Measurements from ENCODE around the gene LRRC3B. TPM values are rescaled to one million over a fixed set of nuclear protein-coding genes. Genes with fewer than 3 reads are reported as not detected.

Gene LRRC3B
- total and polyA plus RNA-seq, 2 donors (not counting 1 experiment from before 2014, with no cell fraction given), result not detected

- Histone ChIP-seq H3K79me2 (ENCODE audit: control insufficient read depth, insufficient read depth, low read length) (no peaks in the 10 kb centered on the region), H3K27me3 (replicated peaks in 1 of 4; ENCODE audit: control extremely low read depth in 1 of 4, control insufficient read depth in 3 of 4, insufficient read depth in 4 of 4, low read length in 3 of 4) (no peaks in the 10 kb centered on the region), H3K4me2 (replicated peaks; ENCODE audit: low read depth, low read length, poor library complexity, severe bottlenecking) (no peak overlapping the region), H3K4me1 (ENCODE audit: control insufficient read depth in 2 of 2, insufficient read depth in 2 of 2, low read length in 2 of 2) (no peaks in the 10 kb centered on the region), H3K27ac (ENCODE audit: low read length in 2 of 2) (no peak overlapping the region), H4K20me1 (ENCODE audit: control insufficient read depth, insufficient read depth, low read length, poor library complexity, severe bottlenecking) (no peaks in the 10 kb centered on the region), H3K36me3 (replicated peaks in 1 of 2; ENCODE audit: control extremely low read depth in 1 of 2, control insufficient read depth in 1 of 2, extremely low read depth in 1 of 2, insufficient read depth in 2 of 2, low read length in 1 of 2) (no peaks in the 10 kb centered on the region), H3K4me3 (ENCODE audit: control extremely low read depth in 1 of 5, extremely low read depth in 1 of 5, insufficient read depth in 1 of 5, low read depth in 2 of 5, low read length in 4 of 5) (no peak overlapping the region), H3K9ac (ENCODE audit: low read length) (no peak overlapping the region), H3K9me3 (ENCODE audit: control extremely low read depth in 1 of 3, control insufficient read depth in 2 of 3, insufficient read depth in 1 of 3, low read length in 2 of 3) (peaks cover 0 to 5% (median 0%) of the 10 kb centered on the region in 3 donors), H2AFZ (ENCODE audit: insufficient read depth, low read depth, low read length, poor library complexity, severe bottlenecking) (no peak overlapping the region)
- intact Hi-C loops (cut with micrococcal nuclease), result no loop called here
- H3K4me1 Mint-ChIP-seq, result no peaks in the 10 kb centered on the region
- no peaks in the 10 kb centered on the region for H3K27me3 Mint-ChIP-seq
- DNase-seq (no peak), ATAC-seq (ENCODE audit: low read depth) (no peak)
- no peak overlapping the region for H3K4me3 Mint-ChIP-seq
- TF ChIP-seq CTCF (IDR thresholded peaks at IDR 0.05), result no peak
- TF ChIP-seq EZH2 (IDR thresholded peaks at IDR 0.05; ENCODE audit: borderline replicate concordance, insufficient read depth, low read depth, low read length, poor library complexity, severe bottlenecking), result no peak
- H3K9me3 Mint-ChIP-seq (ENCODE audit: insufficient read depth), result peaks cover 2% of the 10 kb centered on the region
- no CpG with 5 or more reads among the region's 1 CpG for WGBS (ENCODE audit: insufficient coverage)
- ChIA-PET POLR2A (no interaction called here), CTCF (no interaction called here)
- H3K27ac Mint-ChIP-seq, result no peak overlapping the region
These were observed 59.8 kb downstream of the LRRC3B start for GRCh38 chr3:26682406-26682805.

- CTCF ChIA-PET, result no interaction called here
- TF ChIP-seq CTCF (IDR thresholded peaks at IDR 0.05) (no peak), EZH2 (IDR thresholded peaks at IDR 0.05; ENCODE audit: borderline replicate concordance, insufficient read depth, low read depth, low read length, poor library complexity, severe bottlenecking) (no peak)
- POLR2A ChIA-PET, result no interaction called here
- H3K4me1 ChIP-seq (ENCODE audit: control insufficient read depth in 2 of 2, insufficient read depth in 2 of 2, low read length in 2 of 2), result no peaks in the 10 kb centered on the region
- H3K79me2 ChIP-seq (ENCODE audit: control insufficient read depth, insufficient read depth, low read length), result no peaks in the 10 kb centered on the region
- Mint-ChIP-seq H3K4me1 (no peaks in the 10 kb centered on the region), H3K9me3 (ENCODE audit: insufficient read depth) (peaks cover 2% of the 10 kb centered on the region), H3K27ac (no peak overlapping the region), H3K4me3 (no peak overlapping the region), H3K27me3 (no peaks in the 10 kb centered on the region)
- H3K36me3 ChIP-seq (replicated peaks in 1 of 2; ENCODE audit: control extremely low read depth in 1 of 2, control insufficient read depth in 1 of 2, extremely low read depth in 1 of 2, insufficient read depth in 2 of 2, low read length in 1 of 2), result no peaks in the 10 kb centered on the region
- no peak for DNase-seq
- H3K4me2 ChIP-seq (replicated peaks; ENCODE audit: low read depth, low read length, poor library complexity, severe bottlenecking), result no peak overlapping the region
- no peak overlapping the region for H3K27ac ChIP-seq (ENCODE audit: low read length in 2 of 2)
- no peaks in the 10 kb centered on the region for H3K9me3 ChIP-seq (ENCODE audit: control extremely low read depth in 1 of 3, control insufficient read depth in 2 of 3, insufficient read depth in 1 of 3, low read length in 2 of 3)
- H2AFZ ChIP-seq (ENCODE audit: insufficient read depth, low read depth, low read length, poor library complexity, severe bottlenecking), result no peak overlapping the region
- intact Hi-C loops (cut with micrococcal nuclease), result no loop called here
- no peak overlapping the region for H3K4me3 ChIP-seq (ENCODE audit: control extremely low read depth in 1 of 5, extremely low read depth in 1 of 5, insufficient read depth in 1 of 5, low read depth in 2 of 5, low read length in 4 of 5)
- WGBS (ENCODE audit: insufficient coverage), result 75% methylated on average over 3 of the region's 3 CpGs
- H3K9ac ChIP-seq (ENCODE audit: low read length), result no peak overlapping the region
- no peaks in the 10 kb centered on the region for H4K20me1 ChIP-seq (ENCODE audit: control insufficient read depth, insufficient read depth, low read length, poor library complexity, severe bottlenecking)
- no peaks in the 10 kb centered on the region for H3K27me3 ChIP-seq (replicated peaks in 1 of 4; ENCODE audit: control extremely low read depth in 1 of 4, control insufficient read depth in 3 of 4, insufficient read depth in 4 of 4, low read length in 3 of 4)
- no peak for ATAC-seq (ENCODE audit: low read depth)
These were observed 61.3 kb downstream of the LRRC3B start for GRCh38 chr3:26683902-26684301.
